Activated T-cell treated with anti-CD3 and anti-CD28 coated beads, Interleukin-2, amount 50 U/mL, for 72 hours (primary cell): ENCODE measurements around the gene MEA1. TPM values are rescaled to one million over a fixed set of nuclear protein-coding genes. Genes with fewer than 3 reads are reported as not detected.
A peak's percentile ranks its signal among the peaks of the same experiment; 100 is the strongest.
"Not testable (repeated sequence)": the region's sequence is repeated elsewhere in the genome, so short reads cannot be mapped to it uniquely, and the experiment has no call there.

Experiments used
- ATAC-seq, 2 donors: fragments of 150-1000 bp; cut with Tn5 transposase; replicated peaks in 1 of 2; 2 replicates each; pipeline ENCODE4 v1.10.0; 2021; ENCODE audit warnings: moderate library complexity in 2 of 2, mild to moderate bottlenecking in 1 of 2
- DNase-seq, 2 donors: peaks; one replicate each; pipeline ENCODE4 v3.0.0; 2021 to 2022; ENCODE audit warnings: mixed read lengths in 1 of 2
- H3K27ac Mint-ChIP-seq: one replicate; pipeline ENCODE4 v1.8.0; 2022; ENCODE audit warnings: mild to moderate bottlenecking, moderate library complexity, mixed read lengths
- H3K27me3 Mint-ChIP-seq: one replicate; pipeline ENCODE4 v1.8.0; 2022; ENCODE audit warnings: low read depth, mixed read lengths
- H3K36me3 Mint-ChIP-seq, 2 donors: one replicate each; pipeline ENCODE4 v1.8.0; 2022; ENCODE audit warnings: mixed read lengths in 2 of 2, mild to moderate bottlenecking in 1 of 2; ENCODE audit not compliant: insufficient read depth in 2 of 2
- H3K4me1 Mint-ChIP-seq: one replicate; pipeline ENCODE4 v1.8.0; 2022; ENCODE audit warnings: low read depth, mixed read lengths
- H3K4me3 Mint-ChIP-seq, 2 donors: one replicate each; pipeline ENCODE4 v1.8.0; 2022; ENCODE audit warnings: mild to moderate bottlenecking in 2 of 2, mixed read lengths in 2 of 2, moderate library complexity in 2 of 2
- H3K9me3 Mint-ChIP-seq, 2 donors: one replicate each; pipeline ENCODE4 v1.8.0; 2022; ENCODE audit warnings: mixed read lengths in 2 of 2
- total RNA-seq, 2 donors: library from RNA; stranded (reverse); gene quantifications; one replicate each; pipeline ENCODE4 v1.2.3, GENCODE V29; 2022

Gene MEA1
- total RNA-seq, 2 donors from 2014 or later = 42.1 to 53.7 TPM

DNA sequence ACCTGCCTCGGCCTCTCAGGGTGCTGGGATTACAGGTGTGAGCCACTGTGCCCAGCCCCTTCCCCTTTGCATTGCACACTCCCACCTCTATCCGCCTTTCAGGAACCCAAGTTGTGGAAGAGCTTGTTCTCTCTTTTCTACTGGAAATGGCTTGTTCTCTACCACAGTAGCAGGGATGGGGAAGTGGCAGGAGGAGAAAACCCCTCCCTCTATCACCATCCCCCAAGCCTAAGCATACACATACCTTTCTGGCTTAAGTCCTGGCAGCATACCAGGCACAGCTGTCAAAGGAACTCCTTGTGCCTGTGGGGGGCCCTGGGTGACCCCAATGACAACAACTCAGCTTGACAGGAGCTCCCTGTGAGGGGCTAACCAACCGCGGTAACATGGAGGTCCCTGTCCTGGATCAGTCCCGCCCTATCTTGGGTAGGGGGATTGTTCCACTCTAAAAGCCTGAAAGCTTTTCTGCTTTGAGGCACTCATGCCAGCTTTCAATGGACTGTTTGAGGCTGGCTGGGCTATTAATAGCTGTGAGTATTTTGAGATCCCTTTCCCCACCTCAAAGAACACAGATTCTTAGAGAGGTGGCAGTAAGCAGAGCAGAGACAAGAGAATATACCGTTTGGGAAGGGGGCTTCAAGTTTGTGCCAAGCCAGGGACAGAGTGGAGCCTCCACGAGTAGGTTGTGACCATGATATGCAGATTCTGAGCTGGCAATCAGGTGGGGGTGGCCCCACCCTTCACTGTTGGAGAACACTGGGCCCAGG, 2.6 kb upstream of the MEA1 start:
- Mint-ChIP-seq H3K36me3 (peaks cover 6 to 17% of the 10 kb centered on the region in 2 donors), H3K4me3 (peak overlapping the region; percentile 44 to 67), H3K9me3 (no peaks in the 10 kb centered on the region), H3K27ac (no peak overlapping the region), H3K27me3 (no peaks in the 10 kb centered on the region), H3K4me1 (peaks cover 63% of the 10 kb centered on the region)
- DNase-seq = no peak
- ATAC-seq = no peak

DNA sequence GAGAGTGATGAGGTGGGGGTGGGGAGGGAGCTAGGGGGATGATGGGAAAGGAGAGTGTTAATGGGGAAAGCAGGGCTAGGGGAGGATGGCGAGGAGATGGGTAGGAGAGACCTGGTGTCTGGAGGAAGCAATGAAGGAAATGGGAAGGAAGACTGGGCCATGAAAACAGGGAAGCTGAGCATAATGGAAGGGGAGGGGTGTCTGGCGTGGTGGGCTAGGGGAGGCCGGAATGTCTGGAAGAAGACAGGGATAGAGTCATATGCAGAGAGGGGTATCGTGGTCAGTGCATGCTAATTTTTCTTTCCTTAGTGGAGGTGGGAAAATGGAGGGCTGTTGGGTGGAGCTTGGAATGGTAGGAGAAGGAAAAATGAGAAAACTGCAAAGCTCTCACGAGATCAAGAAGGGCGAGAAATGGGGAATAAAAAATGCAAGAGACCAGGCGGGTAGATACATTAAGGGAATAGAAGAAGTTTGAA, 726 bp upstream of the MEA1 start:
- Mint-ChIP-seq H3K27ac (peak overlapping the region; percentile 70), H3K36me3 (peaks cover 7 to 16% of the 10 kb centered on the region in 2 donors), H3K4me1 (peaks cover 65% of the 10 kb centered on the region), H3K4me3 (peak overlapping the region; percentile 94 to 99), H3K9me3 (no peaks in the 10 kb centered on the region), H3K27me3 (no peaks in the 10 kb centered on the region)
- ATAC-seq (no peak), DNase-seq (no peak)

DNA sequence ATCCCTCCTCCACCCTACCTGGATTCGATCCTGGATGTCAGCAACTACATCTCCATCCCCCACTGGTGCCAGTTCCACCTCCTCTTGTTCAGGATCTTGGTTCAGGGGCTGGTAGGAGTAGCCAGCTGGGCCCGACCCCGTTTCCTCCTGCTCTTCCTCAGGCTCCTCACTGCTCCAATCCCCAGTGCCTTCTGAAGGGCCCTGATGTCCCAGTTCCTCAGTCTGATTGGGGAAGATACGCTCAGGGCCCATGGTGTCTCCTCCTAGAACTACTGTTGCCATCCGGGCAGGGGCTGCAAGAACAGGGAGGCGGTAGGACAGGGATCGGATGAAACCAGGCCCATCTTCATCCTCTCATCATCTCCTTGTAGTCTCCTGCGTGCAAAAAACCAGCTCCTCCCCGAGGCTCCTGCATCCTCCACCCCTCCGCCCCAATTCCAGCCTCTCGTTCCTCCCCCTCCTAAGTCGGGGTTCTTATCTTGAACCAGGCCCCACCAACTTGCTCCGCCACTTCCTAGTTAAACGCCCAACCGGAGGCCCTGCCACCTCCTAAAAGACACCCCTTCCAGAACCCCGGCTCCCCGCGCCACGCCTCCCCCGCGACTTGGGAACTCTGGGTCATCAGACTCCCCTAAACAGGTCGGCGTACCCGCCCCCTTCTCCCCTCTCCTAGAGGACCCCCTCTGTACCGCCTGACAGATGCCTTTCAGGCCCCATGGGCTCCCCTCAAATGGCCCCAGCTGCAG, 476 bp downstream of the MEA1 start:
- Mint-ChIP-seq H3K4me1 (peaks cover 65% of the 10 kb centered on the region), H3K9me3 (no peaks in the 10 kb centered on the region), H3K27me3 (no peaks in the 10 kb centered on the region), H3K36me3 (peaks cover 9 to 16% of the 10 kb centered on the region in 2 donors), H3K27ac (peak overlapping the region; percentile 70), H3K4me3 (peak overlapping the region; percentile 94 to 99)
- peak in 1 of 2 donors; percentile 27 for ATAC-seq
- no peak for DNase-seq

DNA sequence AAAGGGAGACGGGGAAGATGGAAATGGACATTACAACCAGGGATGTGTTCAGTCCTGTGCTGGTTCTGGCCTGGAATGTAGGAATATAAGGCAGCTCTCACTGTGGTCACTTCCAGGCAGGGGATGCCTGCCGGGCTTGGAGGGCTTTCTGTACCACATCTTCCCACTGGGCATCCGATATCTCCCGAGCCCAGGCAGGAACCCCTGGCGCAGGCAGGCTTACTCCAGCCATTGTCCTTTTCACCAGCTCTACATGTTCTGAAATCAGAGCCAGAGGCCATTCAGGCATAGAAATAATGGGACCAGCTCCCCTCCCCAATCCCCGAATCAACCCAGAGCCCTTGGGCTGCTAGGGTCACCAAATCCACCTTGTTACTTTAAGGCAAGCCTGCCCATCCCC, 1.4 kb downstream of the MEA1 start:
- Mint-ChIP-seq H3K4me1 (peaks cover 58% of the 10 kb centered on the region), H3K9me3 (no peaks in the 10 kb centered on the region), H3K27ac (peak overlapping the region; percentile 70), H3K36me3 (peaks cover 7% of the 10 kb centered on the region in 2 donors), H3K27me3 (no peaks in the 10 kb centered on the region), H3K4me3 (peak overlapping the region; percentile 94 to 99)
- DNase-seq (no peak), ATAC-seq (no peak)

DNA sequence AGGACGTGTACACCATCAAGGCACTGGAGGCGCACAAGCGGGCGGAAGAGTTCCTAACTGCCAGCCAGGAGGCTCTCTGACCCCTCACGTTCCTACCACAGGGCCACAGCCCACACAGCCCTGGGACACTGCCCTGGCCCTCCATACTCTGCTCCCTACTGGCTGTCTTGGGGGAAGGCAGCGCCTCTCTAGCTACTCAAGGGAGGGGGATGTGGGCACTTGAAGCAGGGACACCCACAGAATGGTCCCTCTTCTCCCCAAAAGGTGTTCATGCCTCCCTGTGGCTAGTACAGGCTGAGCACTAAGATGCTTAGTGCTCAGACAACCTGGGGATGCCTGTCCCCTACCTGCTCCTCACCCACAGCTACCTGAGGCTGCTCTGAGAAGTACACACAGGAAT, 2.5 kb downstream of the MEA1 start:
- Mint-ChIP-seq H3K4me3 (no peak overlapping the region), H3K27me3 (no peaks in the 10 kb centered on the region), H3K27ac (peak overlapping the region; percentile 32), H3K4me1 (peaks cover 51% of the 10 kb centered on the region), H3K9me3 (no peaks in the 10 kb centered on the region), H3K36me3 (peaks cover 7 to 9% of the 10 kb centered on the region in 2 donors)
- DNase-seq (no peak), ATAC-seq (no peak)

DNA sequence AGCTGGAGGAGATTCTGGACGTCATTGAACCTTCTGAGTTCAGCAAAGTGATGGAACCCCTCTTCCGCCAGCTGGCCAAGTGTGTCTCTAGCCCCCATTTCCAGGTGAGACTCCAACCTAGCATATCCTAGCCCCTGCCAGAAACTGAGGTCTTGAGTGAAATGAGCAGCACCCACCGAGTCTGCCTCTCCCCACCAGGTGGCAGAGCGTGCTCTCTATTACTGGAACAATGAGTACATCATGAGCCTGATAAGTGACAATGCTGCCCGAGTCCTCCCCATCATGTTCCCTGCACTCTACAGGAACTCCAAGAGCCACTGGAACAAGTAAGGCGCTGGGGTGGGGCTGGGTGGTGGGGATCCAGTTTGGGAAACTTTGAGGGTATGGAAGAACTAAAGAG, 4.6 kb downstream of the MEA1 start:
- H3K4me1 Mint-ChIP-seq = peaks cover 37% of the 10 kb centered on the region
- no peak overlapping the region for H3K4me3 Mint-ChIP-seq
- no peaks in the 10 kb centered on the region for H3K9me3 Mint-ChIP-seq
- peak overlapping the region; percentile 24 for H3K27ac Mint-ChIP-seq
- ATAC-seq (no peak), DNase-seq (peak; percentile 34 to 37)
- peaks cover 8 to 11% of the 10 kb centered on the region in 2 donors for H3K36me3 Mint-ChIP-seq
- H3K27me3 Mint-ChIP-seq = no peaks in the 10 kb centered on the region

DNA sequence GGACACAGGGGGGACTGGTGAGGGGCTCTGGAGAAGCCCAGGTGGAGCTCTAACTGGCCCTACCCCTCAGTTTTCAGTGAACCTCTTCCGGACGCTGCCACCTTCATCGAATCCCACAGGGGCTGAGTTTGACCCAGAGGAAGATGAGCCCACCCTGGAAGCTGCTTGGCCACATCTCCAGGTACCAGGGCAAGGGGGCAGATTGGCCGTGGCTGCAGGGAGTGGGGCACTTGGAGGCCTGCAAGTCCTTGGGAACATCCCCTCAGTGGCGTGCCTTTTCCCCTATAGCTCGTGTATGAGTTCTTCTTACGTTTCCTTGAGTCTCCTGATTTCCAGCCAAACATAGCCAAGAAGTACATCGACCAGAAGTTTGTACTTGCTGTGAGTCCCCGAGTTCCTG, 6.6 kb downstream of the MEA1 start:
- Mint-ChIP-seq H3K27ac (no peak overlapping the region), H3K4me1 (peaks cover 20% of the 10 kb centered on the region), H3K36me3 (peaks cover 8 to 11% of the 10 kb centered on the region in 2 donors), H3K4me3 (no peak overlapping the region), H3K27me3 (no peaks in the 10 kb centered on the region), H3K9me3 (no peaks in the 10 kb centered on the region)
- ATAC-seq = no peak
- DNase-seq = no peak

DNA sequence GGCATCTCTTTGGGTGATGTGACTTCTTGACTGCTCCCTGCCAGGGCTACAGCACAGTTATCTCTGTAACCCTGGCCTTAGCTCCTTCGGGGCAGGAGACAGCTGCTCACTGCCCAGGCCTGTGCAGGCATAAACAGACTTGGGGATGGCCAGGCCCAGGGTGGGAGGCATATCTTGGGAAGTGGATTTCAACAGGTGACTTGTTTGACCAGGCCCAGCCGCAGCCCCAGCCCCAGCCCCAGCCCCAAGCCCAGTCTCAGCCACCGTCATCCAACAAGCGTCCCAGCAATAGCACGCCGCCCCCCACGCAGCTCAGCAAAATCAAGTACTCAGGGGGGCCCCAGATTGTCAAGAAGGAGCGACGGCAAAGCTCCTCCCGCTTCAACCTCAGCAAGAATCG, 7.5 kb downstream of the MEA1 start:
- DNase-seq (no peak), ATAC-seq (no peak)
- Mint-ChIP-seq H3K4me3 (no peak overlapping the region), H3K27ac (no peak overlapping the region), H3K27me3 (no peaks in the 10 kb centered on the region), H3K36me3 (peaks cover 8 to 10% of the 10 kb centered on the region in 2 donors), H3K4me1 (peaks cover 11% of the 10 kb centered on the region), H3K9me3 (no peaks in the 10 kb centered on the region)

DNA sequence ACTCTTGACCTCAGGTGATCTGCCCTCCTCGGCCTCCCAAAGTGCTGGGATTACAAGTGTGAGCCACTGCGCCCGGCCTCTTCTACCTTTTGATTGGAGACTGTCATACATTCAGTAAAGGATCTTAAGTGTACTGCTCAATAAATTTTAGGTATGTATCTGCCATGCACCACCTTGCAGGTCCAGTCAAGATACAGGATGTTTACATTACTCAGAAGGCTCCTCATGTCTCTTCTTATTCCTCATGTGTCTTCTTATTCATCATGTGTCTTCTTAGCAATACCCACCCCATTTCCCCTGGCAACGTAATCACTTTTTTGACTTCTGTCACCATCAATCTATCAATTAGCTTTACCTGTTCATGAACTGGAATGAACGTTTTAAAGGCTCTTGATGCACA, 7.9 kb downstream of the MEA1 start:
- H3K4me1 Mint-ChIP-seq = peaks cover 7% of the 10 kb centered on the region
- H3K9me3 Mint-ChIP-seq = no peaks in the 10 kb centered on the region
- H3K36me3 Mint-ChIP-seq = peaks cover 8 to 10% of the 10 kb centered on the region in 2 donors
- no peak overlapping the region for H3K4me3 Mint-ChIP-seq
- ATAC-seq (peak in 1 of 2 donors; percentile 53), DNase-seq (no peak)
- H3K27me3 Mint-ChIP-seq = no peaks in the 10 kb centered on the region
- H3K27ac Mint-ChIP-seq = no peak overlapping the region

DNA sequence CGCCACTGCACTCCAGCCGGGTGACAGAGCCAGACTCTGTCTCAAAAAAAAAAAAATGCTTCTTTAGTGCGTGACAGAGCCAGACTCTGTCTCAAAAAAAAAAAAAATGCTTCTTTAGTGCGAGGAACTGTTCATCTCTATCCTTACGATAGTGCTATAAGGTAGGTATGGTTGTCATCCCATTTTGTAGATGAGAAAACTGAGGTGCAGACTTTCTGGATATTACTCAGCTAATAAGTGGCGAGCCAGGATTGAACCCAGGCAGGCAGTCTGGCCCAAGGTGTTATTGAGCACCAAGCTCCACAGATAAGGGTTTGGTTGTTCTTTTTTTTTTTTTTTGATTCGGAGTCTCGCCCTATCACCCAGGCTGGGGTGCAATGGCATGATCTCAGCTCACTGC, 11.9 kb downstream of the MEA1 start:
- Mint-ChIP-seq H3K27ac (no peak overlapping the region), H3K4me1 (no peaks in the 10 kb centered on the region), H3K27me3 (no peaks in the 10 kb centered on the region), H3K4me3 (no peak overlapping the region), H3K36me3 (peaks cover 3 to 5% of the 10 kb centered on the region in 2 donors), H3K9me3 (no peaks in the 10 kb centered on the region)
- ATAC-seq (no peak), DNase-seq (no peak)

DNA sequence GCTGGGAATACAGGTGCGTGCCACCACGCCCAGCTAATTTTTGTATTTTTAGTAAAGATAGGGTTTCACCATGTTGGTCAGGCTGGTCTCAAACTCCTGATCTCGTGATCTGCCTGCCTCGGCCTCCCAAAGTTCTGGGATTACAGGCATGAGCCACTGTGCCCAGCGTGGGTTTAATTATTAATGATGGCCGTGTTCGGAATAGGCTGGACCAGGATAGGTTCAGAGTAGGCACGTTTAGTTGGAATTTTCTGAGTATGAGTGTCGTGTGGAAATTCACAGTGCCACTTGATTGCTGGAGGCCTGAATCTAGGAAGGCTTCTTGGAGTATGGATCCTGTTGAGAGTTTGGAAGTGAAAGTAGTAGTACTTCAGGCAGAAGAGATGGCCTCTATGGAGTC, 15.5 kb downstream of the MEA1 start:
- not testable (repeated sequence) for DNase-seq, ATAC-seq, H3K27me3 Mint-ChIP-seq, H3K36me3 Mint-ChIP-seq, H3K27ac Mint-ChIP-seq, H3K4me3 Mint-ChIP-seq, H3K9me3 Mint-ChIP-seq
- H3K4me1 Mint-ChIP-seq = peaks cover 13% of the 10 kb centered on the region

DNA sequence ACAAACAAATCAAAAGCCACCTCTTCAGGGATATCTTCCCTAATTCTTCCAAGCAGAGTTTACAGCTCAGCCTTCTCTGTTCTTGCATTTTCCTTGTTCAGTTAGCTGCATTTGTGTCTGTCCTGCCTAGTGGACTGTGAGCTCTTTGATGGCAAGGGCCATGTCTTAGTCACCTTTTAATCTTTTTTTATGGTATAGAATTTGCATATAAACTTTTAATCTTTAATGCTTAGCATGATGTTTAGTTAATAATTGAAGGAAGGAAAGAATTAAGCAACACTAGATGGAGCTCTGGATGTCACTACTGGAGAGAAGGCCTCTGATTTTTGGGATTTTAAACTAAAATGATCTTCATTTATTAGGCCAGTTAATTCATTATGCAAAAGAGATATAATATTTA, 17.2 kb downstream of the MEA1 start:
- no peak overlapping the region for H3K4me3 Mint-ChIP-seq
- H3K9me3 Mint-ChIP-seq = no peaks in the 10 kb centered on the region
- no peaks in the 10 kb centered on the region for H3K27me3 Mint-ChIP-seq
- no peak overlapping the region for H3K27ac Mint-ChIP-seq
- peaks cover 13% of the 10 kb centered on the region for H3K4me1 Mint-ChIP-seq
- no peak for DNase-seq
- H3K36me3 Mint-ChIP-seq = no peaks in the 10 kb centered on the region
- ATAC-seq = no peak

DNA sequence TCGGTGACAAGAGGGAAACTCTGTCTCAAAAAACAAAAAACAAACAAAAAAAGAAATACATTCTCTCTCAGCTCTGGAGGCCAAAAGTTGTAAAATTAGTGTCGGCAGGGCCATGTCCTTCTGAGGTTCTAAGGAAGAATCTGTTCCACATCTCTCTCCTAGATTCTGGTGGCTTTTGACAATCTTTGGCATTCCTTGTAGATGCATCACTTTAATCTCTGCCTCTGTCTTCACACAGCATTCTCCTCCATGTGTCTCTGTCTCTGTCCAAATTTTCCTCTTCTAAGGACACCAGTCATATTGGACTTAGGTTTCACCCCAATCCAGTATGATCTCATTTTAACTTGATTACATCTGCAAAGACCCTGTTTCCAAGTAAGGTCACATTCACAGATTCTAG, 20.3 kb downstream of the MEA1 start:
- Mint-ChIP-seq H3K4me1 (peaks cover 16% of the 10 kb centered on the region), H3K9me3 (no peaks in the 10 kb centered on the region), H3K36me3 (peaks cover 0 to 3% of the 10 kb centered on the region in 2 donors), H3K27me3 (no peaks in the 10 kb centered on the region), H3K27ac (no peak overlapping the region), H3K4me3 (no peak overlapping the region)
- DNase-seq = no peak
- ATAC-seq = no peak
